H1 (cell line): ENCODE measurements around the gene FAT1. TPM values are rescaled to one million over a fixed set of nuclear protein-coding genes. Genes with fewer than 3 reads are reported as not detected.

Experiments used
- CTCF ChIA-PET: fragments of 300-600 bp; sonication (Branson Sonifier 250); formaldehyde crosslinking; loops from one replicate; lab custom pipeline; 2021; ENCODE audit not compliant: partially characterized antibody; lab: Charles Lee
- POLR2A ChIA-PET: fragments of 300-600 bp; sonication (Branson Sonifier 250); formaldehyde crosslinking; loops from one replicate; lab custom pipeline; 2021; ENCODE audit warnings: inconsistent platforms; ENCODE audit not compliant: partially characterized antibody; lab: Charles Lee
- DNase-seq, 2 experiments: peaks; one replicate each; pipeline versions ENCODE4 v3.0.0 to v3.0.0-alpha.2; 2010 to 2022; ENCODE audit warnings: low spot score in 2 of 2, low read depth in 1 of 2, mixed read lengths in 1 of 2
- FAIRE-seq: peaks from 2 replicates; lab custom pipeline; 2011; peaks lifted over from hg19 to GRCh38; lab: Jason Lieb, UNC
- H2AFZ ChIP-seq: 2 replicates; pipeline ENCODE4 v1.8.1; 2012; ENCODE audit warnings: low read length, inconsistent platforms
- H2AK5ac ChIP-seq: 2 replicates; pipeline ENCODE4 v1.6.1; 2013; ENCODE audit warnings: low read depth, low read length
- H2BK120ac ChIP-seq: replicated peaks from 2 replicates; pipeline ENCODE3; 2013; ENCODE audit warnings: low read depth, low read length, inconsistent platforms
- H2BK12ac ChIP-seq: 2 replicates; pipeline ENCODE4 v1.6.1; 2013; ENCODE audit warnings: low read depth, low read length
- H2BK15ac ChIP-seq: 2 replicates; pipeline ENCODE4 v1.6.1; 2013; ENCODE audit warnings: low read length
- H2BK20ac ChIP-seq: 2 replicates; pipeline ENCODE4 v1.6.1; 2013; ENCODE audit warnings: low read length
- H2BK5ac ChIP-seq: 2 replicates; pipeline ENCODE4 v1.6.1; 2013; ENCODE audit warnings: low read depth, low read length
- H3K14ac ChIP-seq: 2 replicates; pipeline ENCODE4 v1.6.1; 2013; ENCODE audit warnings: inconsistent platforms; ENCODE audit not compliant: insufficient read length
- H3K18ac ChIP-seq: 2 replicates; pipeline ENCODE4 v1.6.1; 2013; ENCODE audit warnings: low read length; ENCODE audit errors: extremely low read depth
- H3K23ac ChIP-seq: 2 replicates; pipeline ENCODE4 v1.6.1; 2013; ENCODE audit warnings: inconsistent platforms; ENCODE audit not compliant: insufficient read length
- H3K23me2 ChIP-seq: 2 replicates; pipeline ENCODE4 v1.6.1; 2013; ENCODE audit warnings: low read depth, low read length
- H3K27ac ChIP-seq: 2 replicates; pipeline ENCODE4 v1.6.1; 2011; ENCODE audit warnings: low read depth, low read length, inconsistent platforms
- H3K27me3 ChIP-seq, 4 experiments: replicated peaks in 1 of 4; 1 replicate in 1 of 4; 2 replicates in 3 of 4; pipeline versions ENCODE4 v1.6.1 to v1.8.1; 2011 to 2013; ENCODE audit warnings: low read length in 3 of 4, mild to moderate bottlenecking in 3 of 4, inconsistent platforms in 2 of 4, mixed read lengths in 2 of 4, moderate library complexity in 1 of 4; ENCODE audit not compliant: control insufficient read depth in 3 of 4, insufficient read depth in 3 of 4; ENCODE audit errors: extremely low read depth in 1 of 4
- H3K36me3 ChIP-seq, 4 experiments: 2 replicates each; pipeline versions ENCODE4 v1.6.1 to v1.8.1; 2011 to 2013; ENCODE audit warnings: mild to moderate bottlenecking in 4 of 4, low read length in 3 of 4, moderate library complexity in 2 of 4, control low read depth in 1 of 4, inconsistent platforms in 1 of 4; ENCODE audit not compliant: insufficient read depth in 4 of 4, control insufficient read depth in 2 of 4
- H3K4ac ChIP-seq: replicated peaks from 2 replicates; pipeline ENCODE3; 2013; ENCODE audit warnings: low read length, low read depth, mixed read lengths, inconsistent platforms; ENCODE audit not compliant: insufficient read length
- H3K4me1 ChIP-seq, 4 experiments: replicated peaks in 1 of 4; 1 replicate in 1 of 4; 2 replicates in 3 of 4; pipeline versions ENCODE4 v1.6.1 to v1.8.1; 2011 to 2013; ENCODE audit warnings: low read length in 3 of 4, inconsistent platforms in 2 of 4, mixed read lengths in 1 of 4; ENCODE audit not compliant: insufficient read depth in 4 of 4, control insufficient read depth in 3 of 4
- H3K4me2 ChIP-seq, 2 experiments: 2 replicates each; pipeline versions ENCODE4 v1.6.1 to v1.8.1; 2011 to 2013; ENCODE audit warnings: low read depth in 2 of 2, low read length in 2 of 2, control low read depth in 1 of 2, inconsistent platforms in 1 of 2, mild to moderate bottlenecking in 1 of 2; ENCODE audit not compliant: insufficient read depth in 1 of 2
- H3K4me3 ChIP-seq, 4 experiments: fragments of 200-600, 300-600 bp in 1 of 4; sonication (generic), shearing (Covaris generic), sonication (Bioruptor Twin) in 1 of 4; 2 replicates each; pipeline versions ENCODE4 v1.5.1 to v1.8.1; 2011 to 2016; ENCODE audit warnings: low read length in 4 of 4, low read depth in 3 of 4, control low read depth in 2 of 4, inconsistent platforms in 2 of 4, mild to moderate bottlenecking in 2 of 4, mixed read lengths in 1 of 4, moderate library complexity in 1 of 4; ENCODE audit not compliant: insufficient read depth in 2 of 4; ENCODE audit errors: extremely low read depth in 1 of 4
- H3K56ac ChIP-seq: replicated peaks from 2 replicates; pipeline ENCODE3; 2013; ENCODE audit warnings: low read depth, mild to moderate bottlenecking, mixed read lengths, low read length, inconsistent platforms; ENCODE audit not compliant: insufficient read length
- H3K79me1 ChIP-seq: 2 replicates; pipeline ENCODE4 v1.6.1; 2013; ENCODE audit warnings: low read depth, low read length, control low read depth
- H3K79me2 ChIP-seq, 2 experiments: 2 replicates each; pipeline versions ENCODE4 v1.6.1 to v1.8.1; 2012 to 2013; ENCODE audit warnings: low read length in 2 of 2, mild to moderate bottlenecking in 2 of 2, inconsistent platforms in 1 of 2; ENCODE audit not compliant: insufficient read depth in 2 of 2, control insufficient read depth in 1 of 2
- H3K9ac ChIP-seq, 4 experiments: replicated peaks in 1 of 4; 1 replicate in 1 of 4; 2 replicates in 3 of 4; pipeline versions ENCODE4 v1.6.1 to v1.8.1; 2011 to 2013; ENCODE audit warnings: low read depth in 3 of 4, low read length in 3 of 4, control low read depth in 2 of 4, mild to moderate bottlenecking in 2 of 4, moderate library complexity in 2 of 4, inconsistent platforms in 1 of 4; ENCODE audit errors: extremely low read depth in 1 of 4
- H3K9me3 ChIP-seq, 2 experiments: 2 replicates each; pipeline versions ENCODE4 v1.6.1 to v1.8.1; 2012 to 2013; ENCODE audit warnings: mild to moderate bottlenecking in 2 of 2, moderate library complexity in 2 of 2, control low read depth in 1 of 2, inconsistent platforms in 1 of 2, low read depth in 1 of 2, low read length in 1 of 2, mixed read lengths in 1 of 2; ENCODE audit not compliant: insufficient read depth in 2 of 2
- H4K20me1 ChIP-seq, 2 experiments: replicated peaks in 1 of 2; 2 replicates each; pipeline versions ENCODE3 to v1.8.1; 2011 to 2013; ENCODE audit warnings: inconsistent platforms in 2 of 2, low read length in 2 of 2, mild to moderate bottlenecking in 1 of 2; ENCODE audit not compliant: insufficient read depth in 2 of 2, control insufficient read depth in 1 of 2
- H4K5ac ChIP-seq: 2 replicates; pipeline ENCODE4 v1.6.1; 2013; ENCODE audit warnings: low read length, low read depth, mixed read lengths, inconsistent platforms; ENCODE audit not compliant: insufficient read length
- H4K8ac ChIP-seq: 2 replicates; pipeline ENCODE4 v1.8.0; 2013; ENCODE audit warnings: mild to moderate bottlenecking, moderate library complexity, low read length, inconsistent platforms; ENCODE audit not compliant: insufficient read depth; ENCODE audit errors: extremely low read depth
- H4K91ac ChIP-seq: replicated peaks from 2 replicates; pipeline ENCODE3; 2013; ENCODE audit warnings: low read length, mixed read lengths, inconsistent platforms; ENCODE audit not compliant: insufficient read length
- BRCA1 ChIP-seq: IDR thresholded peaks from 2 replicates; pipeline ENCODE4 v1.6.1; 2012; ENCODE audit warnings: low read depth, low read length, improper control_type of control experiment
- CBX8 ChIP-seq: fragments of 300-800, 300-1000 bp; sonication (generic); IDR thresholded peaks from 2 replicates; pipeline ENCODE4 v1.7.1; 2016; ENCODE audit warnings: low read depth, low read length, borderline replicate concordance
- E2F6 ChIP-seq: IDR thresholded peaks from 2 replicates; pipeline ENCODE4 v1.6.1; 2012; ENCODE audit warnings: inconsistent platforms
- EGR1 ChIP-seq: IDR thresholded peaks from 2 replicates; pipeline ENCODE4 v1.6.1; 2011; ENCODE audit warnings: low read depth, low read length, borderline replicate concordance
- JUND ChIP-seq: IDR thresholded peaks from 2 replicates; pipeline ENCODE4 v1.6.1; 2011; ENCODE audit warnings: mild to moderate bottlenecking, improper control_type of control experiment, low read length
- TBP ChIP-seq: IDR thresholded peaks from 2 replicates; pipeline ENCODE4 v1.6.1; 2011; ENCODE audit warnings: low read depth, low read length, improper control_type of control experiment
- WGBS, 2 experiments: shearing (Covaris generic) in 1 of 2; methylation state at CpG; one replicate each; pipeline versions ENCODE4 v1.1.6 to v1.1.7; 2013 to 2015; ENCODE audit warnings: low lambda C conversion rate in 2 of 2, mixed read lengths in 2 of 2, inconsistent platforms in 1 of 2, low coverage in 1 of 2, missing lambda C conversion rate in 1 of 2; ENCODE audit not compliant: insufficient replicate concordance in 2 of 2, insufficient coverage in 1 of 2, insufficient read length in 1 of 2; ENCODE audit errors: extremely low coverage in 1 of 2, missing lambda C conversion rate in 1 of 2; 5-methylcytosine and 5-hydroxymethylcytosine counted together
- polyA plus RNA-seq, 7 experiments: library from polyadenylated mRNA; depleted of rRNA in 3 of 7; stranded (reverse) in 5 of 7; unstranded in 2 of 7; fragments of >200 nt in 5 of 7; fragments of 200-250 nt in 2 of 7; gene quantifications; 1 replicate in 5 of 7; 2 replicates in 1 of 7; 4 replicates in 1 of 7; pipeline versions ENCODE4 v1.2.1 to v1.2.3, GENCODE V29; 2011 to 2013; ENCODE audit warnings: missing spikeins in 2 of 7, mixed read lengths in 2 of 7
- total RNA-seq: library from RNA; stranded (reverse); fragmentation: NEBNext Ultra II Directional; extraction: Animal tissue kit (Norgen Biotek cat#: 25700); gene quantifications from 2 replicates; pipeline ENCODE4 v1.2.1, GENCODE V29; 2021

The FAT1 gene
- total and polyA plus RNA-seq, 2 of the 8 experiments (the other 6 are each of a cell fraction or from before 2014, with no cell fraction given): 94.4 to 137 TPM

DNA sequence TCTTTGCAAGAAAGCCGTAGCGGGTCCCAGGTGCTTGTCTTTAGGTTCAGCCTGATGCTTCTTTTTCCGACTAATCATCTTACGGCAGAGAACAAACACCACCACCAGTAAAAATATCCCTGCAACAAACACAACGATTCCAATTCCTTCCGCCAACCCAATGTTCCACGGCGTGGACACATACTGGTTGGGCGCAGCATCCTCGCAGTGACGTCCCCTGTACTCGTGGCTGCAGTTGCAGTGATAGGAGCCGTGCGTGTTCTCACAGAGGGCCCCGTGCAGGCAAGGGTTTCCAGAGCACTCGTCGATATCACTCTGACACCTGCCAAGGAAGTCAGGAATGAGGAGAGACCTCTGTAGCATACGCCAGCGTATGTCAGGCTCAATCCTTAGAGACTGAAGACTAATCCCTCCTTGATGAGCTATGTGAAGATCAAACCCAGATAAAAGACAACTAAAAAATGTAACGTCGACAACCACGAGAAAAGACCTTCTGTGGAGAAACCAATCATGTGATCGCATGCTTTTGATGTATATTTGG is 126.7 kb downstream of the FAT1 start:
- Histone ChIP-seq H3K27ac (no peak overlapping the region), H2BK15ac (no peak overlapping the region), H3K14ac (no peak overlapping the region), H3K4me1 (no peaks in the 10 kb centered on the region), H4K20me1 (peaks cover 0 to 2% of the 10 kb centered on the region in 2 experiments), H3K4ac (no peak overlapping the region), H3K79me1 (no peaks in the 10 kb centered on the region), H4K5ac (no peak overlapping the region), H3K79me2 (no peaks in the 10 kb centered on the region), H2BK20ac (no peak overlapping the region), H2AFZ (no peak overlapping the region), H3K9me3 (no peaks in the 10 kb centered on the region; a peak in 1 of 4 replicates), H3K23ac (no peak overlapping the region), H2BK120ac (no peak overlapping the region), H4K91ac (no peak overlapping the region), H3K27me3 (no peaks in the 10 kb centered on the region), H3K56ac (no peak overlapping the region), H2BK12ac (no peak overlapping the region), H2BK5ac (no peak overlapping the region), H4K8ac (no peak overlapping the region), H3K23me2 (no peaks in the 10 kb centered on the region), H2AK5ac (no peak overlapping the region), H3K9ac (no peak overlapping the region), H3K4me3 (no peak overlapping the region), H3K4me2 (no peak overlapping the region)
- DNase-seq (no peak), FAIRE-seq (no peak)
- ChIA-PET CTCF (interaction anchor here (1.0 to 1.6 kb wide), 2 partner anchors 10 to 43 kb away, joined by 3 read pairs; no protein-coding TSS in a partner anchor), POLR2A (no interaction called here)
- WGBS, 2 experiments: 98% methylated on average over 23 of the region's 23 CpGs; no CpG with 5 or more reads in 1 of the 2 experiments
- TF ChIP-seq JUND (no peak), BRCA1 (no peak), E2F6 (no peak), EGR1 (no peak), TBP (no peak), CBX8 (no peak)
- TF ChIP-seq, all 59 proteins: peak for 0
- H3K18ac ChIP-seq: no peak overlapping the region
- peaks cover 33 to 85% (median 64%) of the 10 kb centered on the region in 4 experiments for H3K36me3 ChIP-seq
